Stimulated activated CD8-positive, alpha-beta memory T cell treated with anti-CD3 and anti-CD28 coated beads, Interleukin-4, amount 100 ng/mL, for 48 hours (primary cell): ENCODE measurements around the gene HERC6.
"Not testable (repeated sequence)": the region's sequence is repeated elsewhere in the genome, so short reads cannot be mapped to it uniquely, and the experiment has no call there.

ENCODE experiments used
- DNase-seq: peaks from one replicate; pipeline ENCODE4 v3.0.0-alpha.2; 2020

Gene HERC6

DNA sequence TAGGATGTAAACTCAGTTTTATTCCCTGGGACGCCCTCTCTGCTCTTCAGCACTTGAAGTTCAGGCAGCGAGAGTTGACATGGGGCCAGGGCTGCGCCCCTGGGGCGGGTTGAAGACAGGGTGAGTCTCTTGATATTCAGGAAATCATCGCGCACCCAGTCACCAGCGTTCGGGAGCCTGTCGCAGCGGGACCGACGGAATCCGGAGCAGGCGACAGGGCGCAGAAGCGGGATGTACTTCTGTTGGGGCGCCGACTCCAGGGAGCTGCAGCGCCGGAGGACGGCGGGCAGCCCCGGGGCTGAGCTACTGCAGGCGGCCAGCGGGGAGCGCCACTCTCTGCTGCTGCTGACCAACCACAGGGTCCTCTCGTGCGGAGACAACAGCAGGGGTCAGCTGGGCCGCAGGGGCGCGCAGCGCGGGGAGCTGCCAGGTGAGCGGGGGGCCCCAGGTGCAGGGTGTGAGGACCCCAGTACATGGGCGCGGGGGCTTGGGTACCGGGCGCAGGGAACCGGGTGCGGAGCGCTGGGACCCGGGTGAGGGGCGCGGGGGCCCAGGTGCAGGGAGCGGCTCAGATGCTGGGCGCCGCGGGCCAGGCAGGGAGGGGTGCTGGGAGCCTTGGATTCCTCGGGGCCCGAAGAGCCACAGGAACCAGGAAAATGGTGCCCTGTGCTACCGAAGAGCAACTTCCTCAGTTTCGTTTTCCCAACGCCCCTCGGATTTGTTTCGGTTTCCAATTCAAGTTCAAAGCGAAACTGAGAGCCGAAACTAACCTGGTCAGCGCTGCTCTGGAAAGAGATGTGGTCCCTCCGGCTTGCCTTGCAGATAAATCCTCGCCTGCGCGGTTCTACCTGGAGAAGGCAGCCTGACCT lies at the start of gene HERC6:
HERC6 (plus strand) TSS at position 162 of the 869 bp plus-strand sequence; CDS start at position 232, 70 bp downstream.
- peak; percentile 84 for DNase-seq

DNA sequence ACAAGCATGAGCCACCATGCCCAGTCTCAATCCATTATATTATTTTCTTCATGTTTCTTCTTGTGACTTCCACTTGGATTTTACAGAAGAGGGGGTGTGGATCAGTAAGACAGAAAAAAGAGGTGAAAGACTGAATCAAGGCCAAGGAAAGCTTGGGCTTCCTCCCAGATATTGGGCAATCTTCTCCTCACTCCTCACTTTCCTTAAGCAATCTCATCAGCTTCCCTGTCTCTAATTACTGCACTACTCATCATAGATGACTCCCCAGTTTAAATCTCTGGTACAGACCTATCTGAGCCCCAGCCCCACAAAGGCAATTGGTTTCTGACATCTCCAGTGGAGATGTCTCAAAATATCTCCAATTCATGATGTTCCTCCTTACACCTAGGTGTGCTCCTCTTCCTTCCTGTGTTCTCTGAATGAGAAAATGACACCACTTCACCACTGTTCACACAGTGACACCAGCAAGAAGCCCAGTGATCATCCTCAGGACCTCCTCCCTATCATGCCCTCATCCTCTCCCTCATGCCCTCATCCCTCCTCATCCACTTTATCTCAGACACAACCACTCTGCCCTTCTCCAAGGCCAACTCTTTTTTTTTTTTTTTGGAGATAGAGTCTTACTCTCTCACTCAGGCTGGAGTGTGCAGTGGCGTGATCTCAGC lies 44.8 kb upstream of the HERC6 start:
- DNase-seq: no peak

- DNase-seq: no peak
Observed at GRCh38 chr4:88335092-88335665, 43.5 kb upstream of the HERC6 start.

GRCh38 chr4:88341227-88342192 lies 37.1 kb upstream of the HERC6 start:
- no peak for DNase-seq

- DNase-seq: not testable (repeated sequence)
Observed at GRCh38 chr4:88346902-88347301, 31.8 kb upstream of the HERC6 start.

DNA sequence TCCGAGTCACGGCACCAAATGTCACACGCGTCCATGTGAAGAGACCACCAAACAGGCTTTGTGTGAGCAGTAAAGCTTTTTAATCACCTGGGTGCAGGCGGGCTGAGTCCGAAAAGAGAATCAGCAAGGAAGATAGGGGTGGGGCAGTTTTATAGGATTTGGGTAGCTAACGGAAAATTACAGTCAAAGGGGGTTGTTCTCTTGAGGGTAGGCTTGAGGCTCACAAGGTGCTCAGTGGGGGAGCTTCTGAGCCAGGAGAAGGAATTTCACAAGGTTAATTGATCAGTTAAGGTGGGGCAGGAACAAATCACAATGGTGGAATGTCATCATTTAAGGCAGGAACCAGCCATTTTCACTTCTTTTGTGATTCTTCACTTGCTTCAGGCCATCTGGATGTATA lies 29.9 kb upstream of the HERC6 start:
- DNase-seq: not testable (repeated sequence)

DNA sequence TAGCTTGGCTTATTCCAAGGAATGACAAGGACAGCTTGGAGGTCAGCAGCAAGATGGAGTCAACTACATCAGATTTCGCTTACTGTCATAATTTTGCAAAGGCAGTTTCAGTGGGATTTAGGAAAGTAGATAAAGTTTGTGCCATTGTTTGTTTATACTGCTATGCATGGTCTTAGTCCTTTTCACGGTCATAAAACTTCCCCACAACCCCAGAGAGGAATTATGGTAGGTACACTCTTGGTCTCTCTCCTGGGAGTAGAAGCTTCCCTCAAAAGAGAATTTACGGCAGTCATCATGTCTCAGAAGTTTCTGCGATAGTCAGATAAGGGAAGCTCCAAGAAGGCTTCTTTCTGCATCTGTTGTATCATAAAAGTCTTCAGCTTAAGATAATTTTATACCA lies 27.9 kb upstream of the HERC6 start:
- DNase-seq: no peak

DNA sequence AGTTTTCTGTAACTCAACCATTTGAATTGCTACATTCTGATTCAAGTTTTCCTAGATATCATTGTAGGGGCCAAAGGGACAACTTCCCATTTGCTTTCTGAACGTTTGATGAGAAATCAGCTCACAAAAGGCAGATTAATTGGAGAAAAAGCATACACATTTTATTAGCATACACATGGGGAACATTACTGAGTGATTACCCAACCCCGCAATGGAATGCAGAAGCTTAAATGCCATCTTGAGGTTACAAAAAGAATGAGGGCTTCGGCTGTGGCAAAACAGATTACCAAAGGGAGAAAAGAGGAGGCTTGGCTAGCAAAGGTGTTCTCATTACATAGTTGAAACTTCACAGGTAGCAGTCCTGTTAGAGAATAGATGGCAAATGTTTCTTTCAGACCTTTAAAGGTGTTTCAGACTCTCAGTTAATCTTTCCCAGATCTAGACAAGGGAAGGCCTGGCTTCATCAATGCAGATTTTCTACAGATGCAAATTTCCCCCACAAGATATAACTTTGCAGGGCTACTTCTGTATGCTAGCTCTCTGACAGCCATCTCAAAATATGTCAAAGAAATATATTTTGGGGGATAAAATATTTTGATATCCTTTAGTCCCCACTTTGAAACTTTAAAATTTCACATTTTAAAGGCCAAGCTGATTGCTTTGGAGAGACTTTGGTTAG lies 26.5 kb upstream of the HERC6 start:
- no peak for DNase-seq

DNA sequence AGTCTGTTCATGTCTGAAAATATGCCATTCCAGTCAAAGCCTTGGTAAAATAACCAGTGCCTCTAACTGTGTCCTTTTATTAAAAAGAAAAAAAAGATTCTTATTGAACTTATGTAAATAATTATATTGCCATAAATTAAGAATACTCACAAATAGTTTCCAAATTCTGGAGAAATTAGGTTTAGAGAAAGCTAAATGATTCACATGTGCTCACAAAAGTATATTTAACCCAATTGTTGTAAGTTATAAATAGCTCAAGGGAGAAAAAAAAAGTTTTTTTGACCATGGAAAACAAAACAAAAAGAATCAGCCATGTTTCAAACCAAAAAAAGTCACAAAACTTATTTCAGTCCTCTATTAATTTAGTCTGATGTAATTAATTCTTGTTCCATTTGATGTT lies 25.3 kb upstream of the HERC6 start:
- DNase-seq: no peak

DNA sequence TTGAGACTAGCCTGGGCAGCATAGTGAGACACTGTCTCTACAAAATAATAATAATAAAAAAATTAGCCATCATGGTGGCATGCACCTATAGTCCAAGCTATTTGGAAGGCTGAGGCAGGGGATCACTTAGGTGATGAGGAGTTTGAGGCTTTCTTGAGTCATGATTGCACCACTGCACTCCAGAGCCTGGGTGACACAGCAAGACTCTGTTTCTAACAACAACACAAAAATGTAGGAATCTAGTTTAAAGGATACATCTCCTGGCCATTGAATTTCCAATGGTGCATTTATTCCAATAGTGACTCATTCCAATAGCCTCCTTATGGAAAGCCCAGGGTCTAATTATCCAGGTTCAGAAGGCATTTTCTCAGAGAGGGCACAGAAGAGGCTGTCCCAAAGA lies 21.9 kb upstream of the HERC6 start:
- no peak for DNase-seq

DNA sequence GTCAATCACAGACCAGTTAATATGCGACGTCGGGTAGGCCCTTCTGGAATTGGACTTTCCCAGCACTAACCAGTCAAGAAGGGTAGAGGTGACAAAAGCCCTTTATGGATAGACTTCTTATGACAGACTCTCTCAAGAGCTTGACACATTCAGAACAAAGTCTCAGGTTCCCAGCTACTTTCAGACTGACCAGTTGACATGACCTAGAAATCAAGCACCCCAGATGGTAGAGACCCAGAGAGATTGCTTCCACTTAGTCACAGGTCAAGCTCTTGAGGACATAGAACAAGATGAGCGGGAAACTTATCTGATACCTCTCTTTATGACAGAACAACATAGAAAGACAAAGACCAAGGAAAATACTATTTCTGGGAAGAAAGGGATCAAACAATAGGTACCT lies 21.4 kb upstream of the HERC6 start:
- no peak for DNase-seq

DNA sequence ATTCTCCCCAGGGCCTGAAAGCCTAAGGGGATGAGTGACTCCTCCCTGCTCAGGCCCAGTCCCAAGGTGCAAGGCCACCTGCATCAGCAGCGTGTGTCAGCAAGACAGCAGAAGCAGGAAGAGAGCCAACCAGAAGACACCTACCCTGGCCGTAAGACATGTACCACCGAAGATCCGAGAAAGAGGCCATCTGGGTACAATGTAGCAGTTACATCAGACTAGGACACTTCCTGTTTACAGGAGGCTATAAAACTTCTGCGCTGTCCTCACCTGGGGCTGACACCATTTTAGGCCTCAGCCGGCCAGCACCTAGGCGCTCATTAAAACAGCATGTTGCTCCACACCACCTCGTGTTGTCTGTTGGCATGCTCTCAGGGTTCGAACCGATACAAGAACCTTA lies 19.1 kb upstream of the HERC6 start:
- no peak for DNase-seq

GRCh38 chr4:88360256-88360655 lies 18.4 kb upstream of the HERC6 start:
- DNase-seq: no peak

DNA sequence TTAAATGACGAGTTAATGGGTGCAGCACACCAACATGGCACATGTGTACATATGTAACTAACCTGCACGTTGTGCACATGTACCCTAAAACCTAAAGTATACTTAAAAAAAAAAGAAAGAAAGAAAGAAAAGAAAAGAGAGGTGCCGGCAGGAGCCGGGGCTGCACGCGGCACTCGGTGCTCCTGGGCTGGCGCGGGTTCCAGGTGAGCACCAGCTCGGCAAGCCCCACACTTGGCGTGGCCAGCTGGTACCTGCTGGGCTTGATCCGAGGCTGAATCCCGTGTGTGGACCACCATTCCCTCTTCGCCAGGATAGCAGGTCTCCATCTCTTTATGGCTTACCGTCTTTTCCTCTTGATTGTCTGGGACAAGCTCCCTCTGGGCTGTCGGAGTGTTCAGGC lies 17.9 kb upstream of the HERC6 start:
- DNase-seq: no peak

GRCh38 chr4:88361217-88361773 lies 17.4 kb upstream of the HERC6 start:
- not testable (repeated sequence) for DNase-seq

DNA sequence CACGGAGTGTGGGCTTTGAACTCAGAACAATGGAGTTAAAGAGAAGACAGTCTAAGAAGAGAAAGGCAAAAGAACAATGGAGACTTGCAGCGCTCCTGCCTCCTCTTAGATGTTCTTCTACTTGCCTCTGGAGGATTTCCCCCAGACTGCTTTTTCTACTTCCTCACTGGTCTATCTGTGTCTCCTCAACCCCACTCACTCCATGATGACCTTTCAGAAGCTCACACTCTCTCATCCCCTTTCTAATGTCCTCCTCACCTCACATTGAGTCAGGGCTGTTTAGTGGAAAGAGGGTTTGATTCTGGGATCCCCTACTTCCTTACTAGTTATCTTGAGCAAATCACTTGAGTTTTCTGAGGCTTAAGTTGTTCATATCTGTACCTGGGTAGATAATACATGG lies 12.2 kb upstream of the HERC6 start:
- DNase-seq: no peak

DNA sequence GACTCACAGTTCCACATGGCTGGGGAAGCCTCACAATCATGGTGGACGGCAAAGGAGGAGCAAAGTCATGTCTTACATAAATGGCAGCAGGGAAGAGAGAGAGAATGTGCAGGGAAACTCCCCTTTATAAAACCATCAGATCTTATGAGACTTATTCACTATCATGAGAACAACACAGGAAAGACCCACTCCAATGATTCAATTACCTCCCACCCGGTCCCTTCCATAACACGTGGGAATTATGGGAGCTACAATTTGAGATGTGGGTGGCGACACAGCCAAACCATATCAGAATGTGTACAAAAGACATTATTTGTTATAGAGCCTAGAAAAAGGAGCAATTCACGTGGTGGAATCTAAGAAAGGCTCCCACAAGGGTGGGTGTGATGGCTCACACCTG lies 10.8 kb upstream of the HERC6 start:
- no peak for DNase-seq

DNA sequence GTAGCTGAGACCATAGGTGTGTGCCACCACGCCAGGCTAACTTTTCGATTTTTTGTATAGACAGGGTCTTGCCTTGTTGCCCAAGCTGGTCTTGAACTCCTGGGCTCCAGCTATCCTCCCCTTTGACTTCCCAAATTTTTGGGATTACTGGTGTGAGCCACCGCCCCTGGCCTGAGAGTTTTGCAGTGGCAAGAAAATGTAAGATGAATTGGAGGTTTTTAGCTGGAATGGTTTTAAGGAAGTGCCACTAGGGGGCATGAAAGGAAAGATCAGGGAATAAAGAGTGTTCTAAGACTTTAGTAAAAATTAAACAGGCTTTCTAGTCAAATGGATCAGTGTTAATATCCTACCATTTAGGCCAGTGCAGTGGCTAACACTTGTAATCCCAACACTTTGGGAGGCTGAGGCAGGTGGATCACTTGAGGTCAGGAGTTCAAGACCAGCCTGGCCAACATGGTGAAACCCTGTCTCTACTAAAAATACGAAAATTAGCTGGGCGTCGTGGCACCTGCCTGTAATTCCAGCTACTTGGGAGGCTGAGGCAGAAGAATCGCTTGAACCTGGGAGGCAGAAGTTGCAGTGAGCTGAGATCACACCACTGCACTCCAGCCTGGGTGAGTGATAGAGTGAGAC lies 9.4 kb upstream of the HERC6 start:
- not testable (repeated sequence) for DNase-seq

DNA sequence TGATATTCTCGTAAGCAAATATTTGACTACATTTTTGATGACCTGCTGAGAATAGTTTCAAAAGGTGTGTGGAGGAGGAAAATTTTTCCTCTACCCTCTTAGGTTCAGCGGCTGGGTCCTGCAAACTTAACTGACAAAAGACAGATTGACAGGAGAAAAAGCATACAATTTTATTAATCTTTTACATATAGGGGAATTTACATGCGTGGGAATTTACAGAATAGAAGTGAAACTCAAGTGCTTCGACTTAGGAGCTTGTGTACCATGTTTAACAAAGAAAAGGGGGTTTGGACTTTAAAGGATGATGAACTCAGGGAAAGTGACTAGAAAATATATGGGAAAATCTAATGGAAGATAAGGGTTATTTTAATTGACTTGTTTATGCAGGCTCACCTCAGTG lies 2.5 kb downstream of the HERC6 start:
- no peak for DNase-seq

DNA sequence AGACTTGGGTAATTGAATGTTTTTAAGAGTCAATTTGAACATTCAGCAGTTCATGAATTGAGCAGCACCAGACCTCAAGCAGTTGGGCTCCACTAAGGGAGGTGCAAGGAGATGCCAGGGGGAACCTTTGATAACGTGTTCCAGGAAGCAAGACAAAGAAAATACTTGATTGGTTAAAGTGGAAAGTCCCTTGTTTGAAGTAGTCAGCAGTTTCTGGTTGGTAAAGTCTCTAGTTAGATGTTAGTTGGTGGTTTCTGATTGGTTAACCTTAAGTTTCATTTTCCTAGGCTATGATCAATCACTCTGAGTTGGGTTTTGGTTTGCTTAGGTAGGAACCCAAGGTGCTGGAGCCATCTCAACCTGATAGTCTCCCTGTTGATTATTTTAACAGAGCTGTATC lies 4.0 kb downstream of the HERC6 start:
- peak; percentile 60 for DNase-seq

GRCh38 chr4:88390128-88390527 lies 11.5 kb downstream of the HERC6 start:
- DNase-seq: no peak
